ENCODE measurements around the gene STON2. TPM values are rescaled to one million over a fixed set of nuclear protein-coding genes. Genes with fewer than 3 reads are reported as not detected.

Gene STON2
- total and polyA plus RNA-seq, 2 of the 13 experiments (the other 11 are each of a cell fraction or from before 2014, with no cell fraction given): 2.1 to 11.0 TPM

- TF ChIP-seq ZNF142 (CRISPR knock-in tag; IDR thresholded peaks at IDR 0.05) (0 out of 2 replicates have a peak, but pooled peaks have one; percentile 18), REST (IDR thresholded peaks at IDR 0.05; ENCODE audit: borderline replicate concordance in 1 of 2, low read depth in 1 of 2, low read length in 2 of 2) (peak in 1 of 2 experiments; percentile 78; a peak in 2 of 4 replicates), BRF2 (CRISPR knock-in tag; IDR thresholded peaks at IDR 0.05) (peak; percentile 65; the same call in 1 of the 2 replicates), KLF11 (CRISPR knock-in tag; IDR thresholded peaks at IDR 0.05) (peak; percentile 63), CEBPB (IDR thresholded peaks at IDR 0.05; ENCODE audit: borderline replicate concordance, low read depth, low read length) (no peak), ZNF451 (CRISPR knock-in tag; IDR thresholded peaks at IDR 0.05) (peak; percentile 65; the same call in 1 of the 2 replicates), ZNF333 (CRISPR knock-in tag; IDR thresholded peaks at IDR 0.05; ENCODE audit: borderline replicate concordance) (no peak), FOXJ3 (CRISPR knock-in tag; IDR thresholded peaks at IDR 0.05; ENCODE audit: borderline replicate concordance) (no peak), ZNF275 (CRISPR knock-in tag; IDR thresholded peaks at IDR 0.05; ENCODE audit: borderline replicate concordance) (no peak), ZNF121 (CRISPR knock-in tag; IDR thresholded peaks at IDR 0.05) (no peak), ATM (IDR thresholded peaks at IDR 0.05; ENCODE audit: borderline replicate concordance) (no peak), FOXA1 (IDR thresholded peaks at IDR 0.05) (no peak), FOXA1 (CRISPR knock-in tag; IDR thresholded peaks at IDR 0.05) (peak; percentile 76), ETS1 (CRISPR knock-in tag; IDR thresholded peaks at IDR 0.05) (no peak), ATF7 (IDR thresholded peaks at IDR 0.05) (no peak), ATF7 (CRISPR knock-in tag; IDR thresholded peaks at IDR 0.05) (0 out of 2 replicates have a peak, but pooled peaks have one; percentile 54), ZNF10 (CRISPR knock-in tag; IDR thresholded peaks at IDR 0.05; ENCODE audit: borderline replicate concordance, low read depth) (no peak)
Measured at GRCh38 chr14:81219210-81219758, 180.8 kb downstream of the STON2 start (continued).
